ENCODE results near the gene PEA15. TPM values are rescaled to one million over a fixed set of nuclear protein-coding genes. Genes with fewer than 3 reads are reported as not detected.

PEA15 gene
- total and polyA plus RNA-seq, 4 donors, result 8.1 to 44.5 (median 11.1) TPM

DNA sequence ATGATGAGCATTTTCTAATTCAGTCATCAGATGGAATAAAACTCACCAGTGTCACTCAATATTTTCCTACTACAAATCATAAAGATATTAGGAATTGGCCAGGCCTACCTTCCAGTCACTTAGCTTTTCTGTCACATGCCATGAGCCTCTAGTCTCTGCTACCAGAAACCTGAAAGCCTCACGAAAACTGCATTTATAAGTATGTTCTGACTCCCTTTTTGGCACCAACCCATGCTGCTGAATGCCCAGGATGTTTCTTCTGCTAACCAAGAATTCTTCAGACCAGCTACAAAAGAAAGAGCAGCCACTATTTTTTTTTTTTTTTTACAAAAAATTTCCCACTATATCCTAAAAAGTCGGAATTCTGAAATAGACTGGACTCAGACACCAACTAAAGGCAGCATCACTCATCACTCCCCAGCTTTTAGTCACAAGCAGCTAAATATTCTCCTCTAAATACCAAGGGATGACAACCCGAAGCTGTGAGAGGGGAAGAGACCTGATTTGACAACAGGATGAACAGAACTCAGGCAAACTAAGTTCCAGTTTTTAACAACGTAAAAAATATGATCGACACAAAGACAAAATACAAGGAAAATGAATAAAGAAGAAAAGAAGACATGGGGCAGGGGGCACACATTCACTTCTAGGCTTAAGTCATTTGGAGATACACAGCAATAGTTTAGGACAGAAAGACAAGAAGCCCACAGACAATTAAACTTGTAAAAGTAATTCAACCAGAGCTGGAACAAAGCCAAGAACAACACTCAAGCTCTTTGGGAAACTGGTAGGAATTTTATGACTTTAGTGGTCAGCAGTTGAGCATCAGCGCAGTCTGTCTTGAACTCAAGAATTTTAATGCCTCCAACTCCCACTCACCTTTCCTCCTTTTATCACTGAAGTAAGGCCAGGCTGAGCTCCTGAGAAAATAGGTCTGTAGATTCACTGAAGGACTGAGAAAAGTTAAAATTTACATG is 55.5 kb downstream of the PEA15 start:
- H3K27me3 ChIP-seq (ENCODE audit: control insufficient read depth in 4 of 4, insufficient read depth in 4 of 4, low read length in 3 of 4), result no peaks in the 10 kb centered on the region
- peaks cover 16 to 80% (median 57%) of the 10 kb centered on the region in 4 donors for H3K4me1 ChIP-seq (ENCODE audit: control insufficient read depth in 4 of 4, insufficient read depth in 4 of 4, low read length in 3 of 4)
- no peak for TF ChIP-seq HNF4G (IDR thresholded peaks at IDR 0.05)
- TF ChIP-seq REST (IDR thresholded peaks at IDR 0.05), result peak; percentile 12
- TF ChIP-seq FOXA1 (IDR thresholded peaks at IDR 0.05), result no peak
- TF ChIP-seq CTCF (IDR thresholded peaks at IDR 0.05; ENCODE audit: low read depth, low read length, missing input control), result no peak
- TF ChIP-seq HNF4A (conservative IDR thresholded peaks at IDR 0.05), result no peak
- TF ChIP-seq NR2F2 (IDR thresholded peaks at IDR 0.05), result no peak
- no peak for TF ChIP-seq RXRA (IDR thresholded peaks at IDR 0.05)
- peak; percentile 16 for TF ChIP-seq TAF1 (conservative IDR thresholded peaks at IDR 0.05)
- TF ChIP-seq, protein P1, sequence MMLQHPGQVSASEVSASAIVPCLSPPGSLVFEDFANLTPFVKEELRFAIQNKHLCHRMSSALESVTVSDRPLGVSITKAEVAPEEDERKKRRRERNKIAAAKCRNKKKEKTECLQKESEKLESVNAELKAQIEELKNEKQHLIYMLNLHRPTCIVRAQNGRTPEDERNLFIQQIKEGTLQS (IDR thresholded peaks at IDR 0.05), result no peak
- TF ChIP-seq GABPA (IDR thresholded peaks at IDR 0.05 in 1 of 2, conservative IDR thresholded peaks at IDR 0.05 in 1 of 2), result no peak
- peaks cover 0 to 4% (median 0%) of the 10 kb centered on the region in 4 donors for H3K36me3 ChIP-seq (ENCODE audit: control insufficient read depth in 4 of 4, insufficient read depth in 3 of 4, low read depth in 1 of 4, low read length in 3 of 4)
- no peaks in the 10 kb centered on the region for H3K9me3 ChIP-seq (ENCODE audit: control insufficient read depth in 4 of 4, low read length in 3 of 4)
- no peak for DNase-seq (ENCODE audit: low spot score)
- H3K4me3 ChIP-seq (ENCODE audit: low read depth in 1 of 3, low read length in 3 of 3), result peak overlapping the region; percentile 29 to 84 (median 68)
- peak overlapping the region; percentile 72 to 81 for H3K9ac ChIP-seq (ENCODE audit: low read depth in 1 of 2, low read length in 2 of 2)
- 48% methylated on average over 6 of the region's 6 CpGs for WGBS
- peak overlapping the region; percentile 97 to 98 for H3K27ac ChIP-seq (ENCODE audit: low read depth in 1 of 2, low read length in 2 of 2)

GRCh38 chr1:160261556-160261892 is 56.3 kb downstream of the PEA15 start:
- H3K9ac ChIP-seq (ENCODE audit: low read depth in 1 of 2, low read length in 2 of 2), result peak overlapping the region; percentile 72 to 81
- WGBS, result 0% methylated on average over 8 of the region's 8 CpGs
- H3K27me3 ChIP-seq (ENCODE audit: control insufficient read depth in 4 of 4, insufficient read depth in 4 of 4, low read length in 3 of 4), result no peaks in the 10 kb centered on the region
- H3K4me3 ChIP-seq (ENCODE audit: low read depth in 1 of 3, low read length in 3 of 3), result peak overlapping the region; percentile 68 to 97 (median 84)
- peaks cover 16 to 81% (median 56%) of the 10 kb centered on the region in 4 donors for H3K4me1 ChIP-seq (ENCODE audit: control insufficient read depth in 4 of 4, insufficient read depth in 4 of 4, low read length in 3 of 4)
- H3K36me3 ChIP-seq (ENCODE audit: control insufficient read depth in 4 of 4, insufficient read depth in 3 of 4, low read depth in 1 of 4, low read length in 3 of 4), result peaks cover 0 to 4% (median 0%) of the 10 kb centered on the region in 4 donors
- TF ChIP-seq REST (IDR thresholded peaks at IDR 0.05) (peak; percentile 11), RXRA (IDR thresholded peaks at IDR 0.05) (peak in 1 of 2 donors; percentile 34), SP1 (IDR thresholded peaks at IDR 0.05) (peak; percentile 7), GABPA (IDR thresholded peaks at IDR 0.05 in 1 of 2, conservative IDR thresholded peaks at IDR 0.05 in 1 of 2) (no peak), FOXA2 (IDR thresholded peaks at IDR 0.05) (peak; percentile 54), NR2F2 (IDR thresholded peaks at IDR 0.05) (no peak), TAF1 (conservative IDR thresholded peaks at IDR 0.05) (peak; percentile 11), JUND (IDR thresholded peaks at IDR 0.05) (peak; percentile 31 to 56)
- peak; percentile 43 for DNase-seq (ENCODE audit: low spot score)
- H3K9me3 ChIP-seq (ENCODE audit: control insufficient read depth in 4 of 4, low read length in 3 of 4), result no peaks in the 10 kb centered on the region
- H3K27ac ChIP-seq (ENCODE audit: low read depth in 1 of 2, low read length in 2 of 2), result peak overlapping the region; percentile 97 to 98
